ENCODE results near the gene GYG2. TPM values are rescaled to one million over a fixed set of nuclear protein-coding genes. Genes with fewer than 3 reads are reported as not detected.

The GYG2 gene
- total and polyA plus RNA-seq, 5 donors = 0.26 to 4.5 (median 1.1) TPM

GRCh38 chrX:2841537-2841936, 12.8 kb downstream of the GYG2 start:
- intact Hi-C loops (cut with DNase I) = no loop called here
- no peaks in the 10 kb centered on the region for H3K27me3 ChIP-seq (ENCODE audit: control insufficient read depth, insufficient read depth)
- DNase-seq (no peak), ATAC-seq (no peak)
- no peaks in the 10 kb centered on the region for H3K4me1 ChIP-seq (ENCODE audit: control insufficient read depth, insufficient read depth, low read length)
- no peaks in the 10 kb centered on the region for H3K9me3 ChIP-seq (ENCODE audit: control insufficient read depth, low read length)
- no peak overlapping the region for H3K4me3 ChIP-seq (ENCODE audit: low read length)
- WGBS = 54% methylated on average over 9 of the region's 9 CpGs
- no peak overlapping the region for H3K27ac ChIP-seq (ENCODE audit: low read length)

DNA sequence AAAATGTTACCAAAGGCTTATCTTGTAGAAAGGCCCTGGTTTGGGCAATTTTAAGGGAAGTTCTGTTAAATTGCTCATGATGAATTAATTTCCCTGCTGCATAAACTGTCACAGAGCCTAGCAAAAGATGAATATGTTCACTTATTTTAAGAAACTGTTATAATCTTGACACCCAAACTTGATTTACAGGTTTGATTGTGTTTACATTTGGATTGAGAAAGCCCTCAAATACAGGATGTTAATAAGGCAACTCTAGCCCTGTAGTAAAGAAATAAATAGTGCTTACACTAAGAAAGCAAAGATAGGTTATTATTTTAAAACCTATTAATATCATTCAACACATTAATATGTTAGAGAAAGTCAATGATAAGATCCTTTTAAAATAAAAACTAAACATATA, 18.3 kb downstream of the GYG2 start:
- ATAC-seq (no peak), DNase-seq (no peak)
- H3K9me3 ChIP-seq (ENCODE audit: control insufficient read depth, low read length) = no peaks in the 10 kb centered on the region
- no peaks in the 10 kb centered on the region for H3K4me1 ChIP-seq (ENCODE audit: control insufficient read depth, insufficient read depth, low read length)
- no peaks in the 10 kb centered on the region for H3K27me3 ChIP-seq (ENCODE audit: control insufficient read depth, insufficient read depth)
- H3K4me3 ChIP-seq (ENCODE audit: low read length) = no peak overlapping the region
- H3K27ac ChIP-seq (ENCODE audit: low read length) = no peak overlapping the region
- intact Hi-C loops (cut with DNase I) = no loop called here

- ATAC-seq = no peak
- no peak overlapping the region for H3K4me3 ChIP-seq (ENCODE audit: low read length)
- H3K4me1 ChIP-seq (ENCODE audit: control insufficient read depth, insufficient read depth, low read length) = no peaks in the 10 kb centered on the region
- no peak for DNase-seq
- no peak overlapping the region for H3K27ac ChIP-seq (ENCODE audit: low read length)
- H3K27me3 ChIP-seq (ENCODE audit: control insufficient read depth, insufficient read depth) = no peaks in the 10 kb centered on the region
- H3K9me3 ChIP-seq (ENCODE audit: control insufficient read depth, low read length) = no peaks in the 10 kb centered on the region
- WGBS = 63% methylated on average over 9 of the region's 9 CpGs
- intact Hi-C loops (cut with DNase I) = no loop called here
Measured at GRCh38 chrX:2848871-2849301, 20.2 kb downstream of the GYG2 start.

DNA sequence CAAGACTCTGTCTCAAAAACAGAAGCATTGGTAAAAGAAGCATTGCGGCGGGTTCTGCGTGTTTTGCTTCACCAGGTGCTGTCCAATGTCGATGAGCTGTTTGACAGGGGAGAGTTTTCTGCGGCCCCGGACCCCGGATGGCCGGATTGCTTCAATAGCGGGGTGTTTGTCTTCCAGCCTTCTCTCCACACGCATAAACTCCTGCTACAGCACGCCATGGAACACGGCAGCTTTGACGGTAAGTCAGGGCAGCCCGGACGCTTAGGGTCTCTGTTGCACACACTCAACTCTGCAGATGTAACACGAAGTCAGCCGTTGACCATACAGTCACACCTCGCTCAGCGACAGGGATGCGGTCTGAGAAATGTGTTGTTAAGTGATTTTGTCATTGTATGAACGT, 26.2 kb downstream of the GYG2 start:
- DNase-seq (no peak), ATAC-seq (no peak)
- Histone ChIP-seq H3K9me3 (ENCODE audit: control insufficient read depth, low read length) (no peaks in the 10 kb centered on the region), H3K4me3 (ENCODE audit: low read length) (no peak overlapping the region), H3K27me3 (ENCODE audit: control insufficient read depth, insufficient read depth) (no peaks in the 10 kb centered on the region), H3K4me1 (ENCODE audit: control insufficient read depth, insufficient read depth, low read length) (no peaks in the 10 kb centered on the region), H3K27ac (ENCODE audit: low read length) (no peak overlapping the region)
- 96% methylated on average over 21 of the region's 21 CpGs for WGBS
- intact Hi-C loops (cut with DNase I) = no loop called here

DNA sequence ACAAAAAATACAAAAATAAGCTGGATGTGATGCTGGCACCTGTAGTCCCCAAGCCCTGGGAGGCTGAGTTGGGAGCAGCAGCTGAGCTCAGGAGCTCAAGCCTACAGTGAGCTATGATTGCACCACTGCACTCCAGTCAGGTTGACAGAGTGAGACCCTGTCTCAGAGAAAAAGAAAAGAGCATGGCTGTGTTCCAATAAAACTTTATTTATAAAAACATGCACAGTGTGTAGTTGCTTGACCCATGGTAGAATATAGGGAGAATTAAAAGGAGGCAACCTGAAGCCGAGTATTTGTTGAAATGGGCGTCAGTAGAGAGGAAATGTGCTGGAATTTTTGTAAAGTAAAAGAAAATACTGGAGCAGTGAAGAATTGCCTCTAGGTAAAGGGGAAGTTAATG, 27.0 kb downstream of the GYG2 start:
- Histone ChIP-seq H3K4me3 (ENCODE audit: low read length) (no peak overlapping the region), H3K9me3 (ENCODE audit: control insufficient read depth, low read length) (no peaks in the 10 kb centered on the region), H3K4me1 (ENCODE audit: control insufficient read depth, insufficient read depth, low read length) (no peaks in the 10 kb centered on the region), H3K27ac (ENCODE audit: low read length) (no peak overlapping the region), H3K27me3 (ENCODE audit: control insufficient read depth, insufficient read depth) (no peaks in the 10 kb centered on the region)
- WGBS = 98% methylated on average over 2 of the region's 2 CpGs
- DNase-seq (no peak), ATAC-seq (no peak)
- intact Hi-C loops (cut with DNase I) = no loop called here

DNA sequence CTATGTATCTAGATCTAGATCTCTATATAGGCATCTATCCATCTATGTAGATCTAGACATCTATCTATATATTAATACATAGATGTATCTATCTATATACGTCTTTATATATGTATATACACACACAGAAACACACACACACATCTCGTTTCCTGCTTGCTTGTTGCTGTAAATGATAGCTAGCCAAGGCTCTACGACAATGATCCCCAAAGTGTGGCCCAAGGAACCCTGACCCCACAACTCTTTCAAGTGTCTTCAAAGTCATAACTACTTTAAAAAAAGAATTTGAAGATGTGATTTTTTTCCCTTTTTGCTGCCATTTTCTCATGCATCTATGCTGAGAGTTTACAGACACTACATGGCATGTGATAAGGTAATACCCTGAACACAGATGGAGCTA, 28.8 kb downstream of the GYG2 start:
- 82% methylated on average over 3 of the region's 3 CpGs for WGBS
- no peaks in the 10 kb centered on the region for H3K9me3 ChIP-seq (ENCODE audit: control insufficient read depth, low read length)
- DNase-seq (no peak), ATAC-seq (no peak)
- no peaks in the 10 kb centered on the region for H3K27me3 ChIP-seq (ENCODE audit: control insufficient read depth, insufficient read depth)
- no peak overlapping the region for H3K27ac ChIP-seq (ENCODE audit: low read length)
- intact Hi-C loops (cut with DNase I) = no loop called here
- H3K4me1 ChIP-seq (ENCODE audit: control insufficient read depth, insufficient read depth, low read length) = no peaks in the 10 kb centered on the region
- no peak overlapping the region for H3K4me3 ChIP-seq (ENCODE audit: low read length)

- WGBS = 88% methylated on average over 1 of the region's 1 CpG
- Histone ChIP-seq H3K27me3 (ENCODE audit: control insufficient read depth, insufficient read depth) (no peaks in the 10 kb centered on the region), H3K9me3 (ENCODE audit: control insufficient read depth, low read length) (no peaks in the 10 kb centered on the region), H3K4me1 (ENCODE audit: control insufficient read depth, insufficient read depth, low read length) (no peaks in the 10 kb centered on the region), H3K4me3 (ENCODE audit: low read length) (no peak overlapping the region), H3K27ac (ENCODE audit: low read length) (no peak overlapping the region)
- DNase-seq (no peak), ATAC-seq (no peak)
- intact Hi-C loops (cut with DNase I) = no loop called here
Measured at GRCh38 chrX:2859197-2859797, 30.6 kb downstream of the GYG2 start.

DNA sequence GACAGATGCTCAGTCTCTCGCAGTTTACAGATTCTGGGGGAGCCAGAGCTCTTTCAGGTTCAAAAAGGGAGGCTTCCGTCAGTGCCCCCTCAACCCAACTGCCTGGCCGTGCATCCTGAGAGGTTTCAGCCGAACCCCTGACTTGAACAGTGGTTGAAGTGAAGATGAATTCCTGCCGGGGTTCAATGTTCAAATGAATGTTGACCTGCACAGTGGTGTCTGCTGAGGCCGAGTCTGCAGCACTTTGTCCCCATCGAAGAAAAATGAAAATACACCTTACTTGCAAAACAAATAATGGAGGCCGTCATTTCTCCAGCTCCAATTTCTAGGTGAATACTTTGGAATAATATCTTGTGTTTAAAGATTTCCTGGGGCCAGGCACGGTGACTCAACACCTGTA, 33.7 kb downstream of the GYG2 start:
- Histone ChIP-seq H3K27me3 (ENCODE audit: control insufficient read depth, insufficient read depth) (no peaks in the 10 kb centered on the region), H3K4me3 (ENCODE audit: low read length) (no peak overlapping the region), H3K27ac (ENCODE audit: low read length) (no peak overlapping the region), H3K9me3 (ENCODE audit: control insufficient read depth, low read length) (no peaks in the 10 kb centered on the region), H3K4me1 (ENCODE audit: control insufficient read depth, insufficient read depth, low read length) (no peaks in the 10 kb centered on the region)
- DNase-seq = no peak
- intact Hi-C loops (cut with DNase I) = no loop called here
- no peak for ATAC-seq
- WGBS = 92% methylated on average over 9 of the region's 9 CpGs

DNA sequence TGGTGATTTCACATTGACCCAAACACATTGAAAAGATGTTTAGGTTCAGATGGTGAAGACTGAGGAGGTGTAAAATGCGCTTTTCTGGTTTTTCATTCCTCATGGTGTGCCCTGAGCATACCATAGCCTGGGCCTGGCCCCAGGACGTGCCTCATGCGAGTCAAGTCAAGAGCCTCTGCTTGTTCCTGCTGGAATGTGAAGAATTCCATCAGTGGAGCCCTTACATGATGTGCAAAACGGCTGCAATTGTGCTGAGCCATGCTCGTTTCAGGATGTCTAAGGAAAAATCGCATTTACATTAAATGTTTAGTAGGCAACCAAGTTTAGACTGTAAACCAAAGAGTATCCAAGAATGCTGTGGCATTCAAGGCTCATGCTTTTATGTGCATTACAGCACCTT, 34.9 kb downstream of the GYG2 start:
- no peak for ATAC-seq
- no peaks in the 10 kb centered on the region for H3K9me3 ChIP-seq (ENCODE audit: control insufficient read depth, low read length)
- no peak for DNase-seq
- no peak overlapping the region for H3K27ac ChIP-seq (ENCODE audit: low read length)
- no peaks in the 10 kb centered on the region for H3K4me1 ChIP-seq (ENCODE audit: control insufficient read depth, insufficient read depth, low read length)
- H3K27me3 ChIP-seq (ENCODE audit: control insufficient read depth, insufficient read depth) = no peaks in the 10 kb centered on the region
- WGBS = 59% methylated on average over 6 of the region's 6 CpGs
- intact Hi-C loops (cut with DNase I) = no loop called here
- no peak overlapping the region for H3K4me3 ChIP-seq (ENCODE audit: low read length)

DNA sequence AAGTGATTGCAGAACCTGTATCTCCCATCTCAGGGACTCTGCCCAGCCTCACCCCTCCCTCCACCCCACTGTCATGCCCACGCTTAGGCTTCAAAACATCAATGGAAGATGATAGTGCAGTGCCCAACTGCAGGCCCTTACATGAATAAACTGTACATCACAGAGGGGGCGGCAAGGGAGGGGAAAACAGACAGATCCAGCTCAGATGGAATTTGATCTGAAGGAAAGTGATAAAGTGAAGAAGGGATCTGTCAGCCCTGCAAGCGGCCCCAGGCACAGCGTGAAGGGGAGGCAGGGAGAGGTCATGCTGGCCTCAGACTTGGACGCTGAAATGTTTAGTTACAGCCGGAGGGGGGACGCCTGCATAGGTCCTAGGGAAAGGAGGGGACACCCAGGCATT, 38.5 kb downstream of the GYG2 start:
- 73% methylated on average over 7 of the region's 7 CpGs for WGBS
- DNase-seq (no peak), ATAC-seq (no peak)
- intact Hi-C loops (cut with DNase I) = no loop called here
- no peaks in the 10 kb centered on the region for H3K27me3 ChIP-seq (ENCODE audit: control insufficient read depth, insufficient read depth)
- no peak overlapping the region for H3K4me3 ChIP-seq (ENCODE audit: low read length)
- H3K27ac ChIP-seq (ENCODE audit: low read length) = no peak overlapping the region
- no peaks in the 10 kb centered on the region for H3K9me3 ChIP-seq (ENCODE audit: control insufficient read depth, low read length)
- no peaks in the 10 kb centered on the region for H3K4me1 ChIP-seq (ENCODE audit: control insufficient read depth, insufficient read depth, low read length)

GRCh38 chrX:2870650-2871049, 41.9 kb downstream of the GYG2 start:
- DNase-seq (no peak), ATAC-seq (no peak)
- no peaks in the 10 kb centered on the region for H3K27me3 ChIP-seq (ENCODE audit: control insufficient read depth, insufficient read depth)
- no peaks in the 10 kb centered on the region for H3K4me1 ChIP-seq (ENCODE audit: control insufficient read depth, insufficient read depth, low read length)
- H3K4me3 ChIP-seq (ENCODE audit: low read length) = no peak overlapping the region
- no peak overlapping the region for H3K27ac ChIP-seq (ENCODE audit: low read length)
- H3K9me3 ChIP-seq (ENCODE audit: control insufficient read depth, low read length) = no peaks in the 10 kb centered on the region
- intact Hi-C loops (cut with DNase I) = no loop called here

- no peak for ATAC-seq
- 48% methylated on average over 2 of the region's 2 CpGs for WGBS
- intact Hi-C loops (cut with DNase I) = no loop called here
- Histone ChIP-seq H3K4me3 (ENCODE audit: low read length) (no peak overlapping the region), H3K27ac (ENCODE audit: low read length) (no peak overlapping the region), H3K9me3 (ENCODE audit: control insufficient read depth, low read length) (no peaks in the 10 kb centered on the region), H3K27me3 (ENCODE audit: control insufficient read depth, insufficient read depth) (no peaks in the 10 kb centered on the region), H3K4me1 (ENCODE audit: control insufficient read depth, insufficient read depth, low read length) (no peaks in the 10 kb centered on the region)
- DNase-seq = no peak
Measured at GRCh38 chrX:2871831-2872230, 43.1 kb downstream of the GYG2 start.

All from right cardiac atrium (tissue), 5 donors.